GM18873 (cell line): ENCODE data around the gene CLDN22.
"Not testable (repeated sequence)": the region's sequence is repeated elsewhere in the genome, so short reads cannot be mapped to it uniquely, and the experiment has no call there.

ENCODE experiments used
- ATAC-seq: cut with Tn5 transposase; IDR thresholded peaks from one replicate; pipeline ENCODE4 v1.9.1; 2021; ENCODE audit warnings: mild to moderate bottlenecking, moderate library complexity, moderate number of reproducible peaks; ENCODE audit not compliant: unreplicated experiment, low FRiP score

Gene CLDN22

GRCh38 chr4:183348136-183348535 is 28.1 kb upstream of the CLDN22 start:
- ATAC-seq: no peak

DNA sequence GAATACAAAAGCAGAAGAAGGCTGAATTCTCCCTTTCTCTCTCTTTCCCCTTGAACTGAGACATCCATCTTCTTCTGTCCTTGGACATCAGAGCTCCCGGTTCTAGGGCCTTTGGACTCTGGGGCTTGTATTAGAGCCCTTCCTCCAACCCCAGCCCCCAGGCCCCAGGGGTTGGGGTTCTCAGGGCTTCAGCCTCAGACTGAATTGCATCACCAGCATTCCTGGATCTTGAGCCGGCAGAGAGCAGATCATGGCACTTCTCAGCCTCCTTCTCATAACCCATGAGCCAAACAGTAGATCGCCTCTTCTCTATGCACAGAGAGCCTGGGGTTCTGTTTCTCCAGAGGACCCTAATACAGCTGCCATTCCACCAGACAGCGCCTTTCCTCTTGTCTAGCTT is 27.5 kb upstream of the CLDN22 start:
- ATAC-seq: no peak

DNA sequence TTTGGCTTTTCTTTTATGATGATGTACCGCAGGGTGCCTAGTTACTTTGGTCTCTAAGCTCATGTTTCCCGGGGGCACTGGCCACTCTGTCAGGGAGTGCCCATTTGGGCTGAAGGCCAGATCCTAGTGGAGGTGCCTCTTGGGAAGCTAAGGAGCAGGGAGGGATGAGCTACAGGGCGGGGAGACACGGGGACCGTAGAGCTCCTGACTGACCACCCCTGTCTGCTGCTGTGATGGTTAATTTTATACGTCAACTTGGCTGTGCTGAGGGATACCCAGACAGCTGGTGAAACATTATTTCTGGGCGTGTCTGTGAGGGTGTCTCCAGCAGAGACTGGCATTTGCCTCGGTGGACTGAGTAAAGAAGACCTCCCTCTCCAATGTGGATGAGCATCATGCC is 27.1 kb upstream of the CLDN22 start:
- ATAC-seq: no peak

DNA sequence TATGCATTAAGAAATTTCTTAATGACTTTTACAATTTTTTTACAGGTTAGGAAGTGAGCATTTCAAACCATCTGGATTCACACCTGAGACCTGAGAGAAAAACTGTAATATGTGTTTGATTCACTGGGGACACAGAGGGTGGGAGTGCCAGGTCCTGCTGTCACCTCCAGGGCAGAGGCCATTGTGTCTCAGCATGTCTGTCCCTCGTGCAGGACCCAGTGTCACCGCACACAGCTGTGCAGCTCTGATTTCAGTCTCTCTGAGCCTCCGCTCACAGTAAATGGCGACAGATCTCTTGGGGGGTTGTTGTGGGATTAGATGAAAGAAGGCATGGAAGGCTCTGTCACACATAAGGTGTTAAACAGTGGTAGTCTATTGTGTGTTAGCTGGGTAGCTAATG is 25.2 kb upstream of the CLDN22 start:
- ATAC-seq: no peak

DNA sequence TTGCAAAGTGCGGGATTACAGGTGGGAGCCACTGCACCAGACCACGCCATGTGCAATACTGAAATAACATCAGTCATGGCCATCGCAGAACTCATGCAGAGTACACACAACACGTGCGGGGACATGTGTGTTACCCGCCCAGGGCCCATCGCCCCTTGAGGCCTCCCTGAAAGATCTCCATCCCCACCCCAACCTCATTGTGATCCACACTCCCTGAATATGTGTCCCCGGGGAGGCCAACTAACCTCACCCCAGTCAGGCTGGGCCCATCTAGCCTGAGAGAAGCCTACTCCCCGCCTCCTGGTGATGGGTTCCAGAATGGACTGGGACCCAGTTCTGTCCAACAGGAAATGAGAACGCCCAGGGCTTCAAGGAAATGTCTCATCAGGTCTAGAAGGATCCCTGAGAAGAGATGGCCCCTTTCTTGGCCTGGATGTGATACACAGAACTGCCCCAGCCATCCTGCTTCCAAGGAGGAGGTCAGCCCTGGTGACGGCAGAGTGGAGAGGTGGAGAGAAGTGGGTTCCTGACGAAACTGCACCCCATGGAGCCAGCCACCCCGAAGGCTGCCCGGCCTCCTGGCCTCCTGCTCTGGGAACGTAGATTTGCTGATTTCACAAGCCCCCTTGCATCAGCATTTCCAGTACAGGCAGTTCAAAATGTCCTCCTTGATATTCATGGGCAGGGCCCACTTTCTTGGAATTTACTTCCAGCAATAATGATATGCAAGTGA is 24.6 kb upstream of the CLDN22 start:
- ATAC-seq: no peak

DNA sequence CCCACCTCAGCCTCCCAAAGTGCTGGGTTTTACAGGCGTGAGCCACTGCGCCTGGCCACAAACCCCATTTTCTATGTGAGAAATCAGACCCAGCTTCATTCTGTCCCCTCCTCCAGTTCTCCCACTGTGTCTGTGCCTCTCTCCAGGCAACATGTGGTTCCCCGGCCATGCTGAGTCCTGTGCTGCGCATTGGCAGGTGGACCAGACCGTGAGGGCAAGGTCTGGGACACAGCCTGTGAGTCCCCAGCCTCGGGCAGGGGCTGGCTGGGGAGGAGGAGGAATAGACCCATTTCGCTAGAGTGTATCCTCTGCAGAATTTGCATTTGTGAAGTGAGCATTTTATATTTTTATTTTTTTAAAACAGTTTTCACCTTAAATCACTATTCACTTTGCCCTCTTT is 23.7 kb upstream of the CLDN22 start:
- no peak for ATAC-seq

- ATAC-seq: no peak
Measured at GRCh38 chr4:183342541-183343533, 22.8 kb upstream of the CLDN22 start.

DNA sequence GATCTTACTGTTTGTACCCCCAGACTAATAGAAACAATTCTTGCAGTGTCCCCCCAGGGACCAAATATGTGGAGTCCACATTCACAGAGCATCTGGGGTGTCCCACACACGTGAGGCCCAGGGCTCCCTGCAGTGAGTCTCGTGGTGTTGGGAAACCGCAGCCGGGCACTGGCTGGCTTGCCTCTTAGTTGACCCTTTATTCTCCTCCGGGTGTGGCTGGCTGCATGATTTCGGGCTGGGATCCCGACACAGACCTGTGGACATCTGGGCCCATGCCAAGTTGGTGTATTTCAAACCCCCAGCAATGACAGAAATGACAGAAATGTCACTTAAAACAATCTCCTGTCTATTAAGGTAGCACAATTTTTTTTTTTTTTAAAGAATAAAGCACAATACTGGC is 17.8 kb upstream of the CLDN22 start:
- ATAC-seq: no peak

GRCh38 chr4:183337349-183337748 is 17.3 kb upstream of the CLDN22 start:
- no peak for ATAC-seq

DNA sequence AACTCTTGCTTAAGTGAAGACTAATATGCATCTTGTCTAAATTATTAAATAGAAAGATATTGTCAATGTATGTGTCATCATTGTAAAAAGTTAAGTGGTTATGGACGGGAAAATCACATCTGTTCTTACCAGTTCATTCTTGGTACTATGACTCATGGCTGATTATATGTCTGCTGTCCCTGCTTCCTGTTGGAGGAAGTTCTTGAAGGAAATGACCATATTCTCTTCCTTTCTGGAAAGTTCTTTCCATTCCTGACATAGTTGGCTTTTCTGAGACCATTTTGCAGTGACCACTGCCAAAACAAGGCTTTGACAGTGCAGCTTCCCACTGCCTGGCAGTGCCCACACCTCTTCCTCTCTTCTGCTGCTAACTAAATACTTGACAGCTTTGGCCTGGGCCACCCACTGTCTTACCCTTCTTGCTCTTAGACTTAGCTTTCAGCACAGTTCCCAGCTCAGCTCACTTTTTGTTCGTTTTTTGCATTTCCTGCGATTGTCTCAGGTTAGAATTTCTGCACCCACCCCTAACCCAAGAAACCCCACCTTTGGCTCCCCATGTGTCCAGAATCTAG is 15.4 kb upstream of the CLDN22 start:
- no peak for ATAC-seq

GRCh38 chr4:183333983-183334382 is 13.9 kb upstream of the CLDN22 start:
- ATAC-seq: no peak

GRCh38 chr4:183333202-183333601 is 13.1 kb upstream of the CLDN22 start:
- no peak for ATAC-seq

DNA sequence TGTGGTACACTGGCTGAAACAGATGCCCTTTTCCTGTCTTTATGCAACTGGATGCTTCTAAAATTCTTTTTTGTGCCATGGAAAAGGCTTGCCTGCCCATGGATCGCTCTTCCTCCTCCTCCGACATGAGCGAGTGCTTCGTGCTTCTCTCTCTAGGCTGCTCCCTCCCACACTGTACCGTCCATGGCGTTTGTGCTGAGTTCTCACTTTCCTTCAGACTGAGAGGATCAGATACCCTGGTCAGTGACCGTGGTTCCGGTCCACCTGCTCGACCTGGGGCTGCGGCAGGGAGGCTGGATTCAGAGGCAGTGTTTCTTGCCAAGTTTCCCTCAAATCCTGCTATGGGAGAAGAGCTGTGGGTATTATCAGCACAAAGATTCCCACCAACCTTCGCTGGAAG is 12.4 kb upstream of the CLDN22 start:
- ATAC-seq: no peak

DNA sequence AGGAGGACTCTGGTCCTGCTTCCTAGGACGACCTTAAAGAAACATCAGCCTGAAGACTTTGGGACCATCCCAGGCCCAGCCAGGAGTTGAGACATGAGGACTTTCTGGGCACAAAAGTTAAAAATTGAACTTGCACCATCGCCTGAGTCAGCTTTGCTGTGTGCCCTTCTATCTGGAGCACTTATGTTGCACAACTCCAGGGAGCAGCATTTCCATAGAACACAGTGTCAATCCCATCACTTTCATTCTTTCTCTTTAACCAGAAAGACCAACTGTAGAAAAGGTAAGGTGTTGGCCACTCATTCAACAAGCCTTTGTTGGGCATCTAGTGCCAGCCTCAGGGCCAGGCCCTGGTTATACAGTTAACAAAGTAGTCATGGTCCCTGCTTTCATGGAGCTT is 10.8 kb upstream of the CLDN22 start:
- ATAC-seq: no peak

- no peak for ATAC-seq
Measured at GRCh38 chr4:183329954-183330742, 10.1 kb upstream of the CLDN22 start.

- no peak for ATAC-seq
Measured at GRCh38 chr4:183329244-183329643, 9.2 kb upstream of the CLDN22 start.

GRCh38 chr4:183328832-183329231 is 8.8 kb upstream of the CLDN22 start:
- ATAC-seq: no peak

GRCh38 chr4:183327827-183328226 is 7.8 kb upstream of the CLDN22 start:
- no peak for ATAC-seq

- no peak for ATAC-seq
Measured at GRCh38 chr4:183326853-183327252, 6.8 kb upstream of the CLDN22 start.

DNA sequence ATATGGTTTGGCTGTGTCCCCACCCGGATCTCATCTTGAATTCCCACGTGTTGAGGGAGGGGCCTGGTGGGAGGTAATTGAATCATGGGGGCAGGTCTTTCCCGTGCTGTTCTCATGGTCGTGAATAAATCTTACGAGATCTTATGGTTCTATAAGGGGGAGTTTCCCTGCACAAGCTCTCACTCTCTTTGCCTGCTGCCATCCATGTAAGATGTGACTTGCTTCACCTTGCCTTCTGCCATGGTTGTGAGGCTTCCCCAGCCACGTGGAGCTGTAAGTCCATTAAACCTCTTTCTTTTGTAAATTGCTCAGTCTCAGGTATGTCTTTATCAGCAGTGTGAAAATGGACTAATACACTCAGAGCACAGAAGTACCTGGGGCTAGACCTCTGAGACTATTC is 6.3 kb upstream of the CLDN22 start:
- not testable (repeated sequence) for ATAC-seq

DNA sequence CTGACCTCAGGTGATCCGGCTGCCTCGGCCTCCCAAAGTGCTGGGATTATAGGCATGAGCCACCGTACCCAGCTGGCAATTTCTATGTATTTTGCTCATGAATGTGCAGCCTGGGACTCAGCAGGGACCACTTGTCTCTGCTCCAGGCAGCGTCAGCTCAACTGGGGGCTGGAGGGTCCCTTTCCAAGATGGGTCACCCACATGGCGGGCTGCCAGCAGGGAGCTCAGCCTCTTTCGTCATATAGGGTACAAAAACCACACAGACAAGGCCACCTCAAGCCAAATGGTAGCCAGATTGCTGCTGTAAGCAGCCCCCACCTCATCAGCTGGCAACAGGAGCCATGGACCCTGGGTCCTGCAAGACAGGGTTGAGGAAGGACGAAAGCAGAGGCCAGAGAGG is 4.5 kb upstream of the CLDN22 start:
- no peak for ATAC-seq
